Panc1 (cell line): Measurements from ENCODE around the gene PFKM. TPM values are rescaled to one million over a fixed set of nuclear protein-coding genes. Genes with fewer than 3 reads are reported as not detected.
A peak's percentile ranks its signal among the peaks of the same experiment; 100 is the strongest.

Experiments
- ATAC-seq: fragments of 200-7000 bp; cut with Tn5 transposase; 2 replicates; pipeline ENCODE4 v1.9.1; 2020; ENCODE audit warnings: mild to moderate bottlenecking, moderate library complexity
- BruUV-seq: library from RNA; stranded (reverse); fragments of 400-500 nt; replicated peaks from 2 replicates; lab custom pipeline; 2021; lab: Mats Ljungman, UMichigan
- CTCF ChIA-PET: fragments of 300-600 bp; sonication (Branson Sonifier 250); formaldehyde crosslinking; loops from one replicate; lab custom pipeline; 2022; ENCODE audit warnings: antibody characterized with exemption; lab: Charles Lee
- POLR2A ChIA-PET: fragments of 300-600 bp; sonication (Branson Sonifier 250); formaldehyde crosslinking; loops from one replicate; lab custom pipeline; 2022; ENCODE audit warnings: antibody characterized with exemption; lab: Charles Lee
- DNase-seq: peaks from one replicate; pipeline ENCODE4 v3.0.0-alpha.2; 2010; ENCODE audit warnings: low read depth, low spot score
- H3K27ac ChIP-seq: 2 replicates; pipeline ENCODE4 v1.5.1; 2011; ENCODE audit warnings: mild to moderate bottlenecking, low read length, inconsistent platforms
- H3K27me3 ChIP-seq: fragments of 200-500 bp; sonication (Bioruptor generic); 2 replicates; pipeline ENCODE4 v1.6.0; 2014; ENCODE audit warnings: low read length, inconsistent platforms; ENCODE audit not compliant: control insufficient read depth, insufficient read depth
- H3K36me3 ChIP-seq: fragments of 200-500 bp; sonication (Bioruptor generic); 2 replicates; pipeline ENCODE4 v1.5.1; 2014; ENCODE audit warnings: inconsistent platforms, mild to moderate bottlenecking, low read length, moderate library complexity; ENCODE audit not compliant: control insufficient read depth, insufficient read depth
- H3K4me1 ChIP-seq: 2 replicates; pipeline ENCODE4 v1.5.1; 2011; ENCODE audit warnings: inconsistent platforms, mild to moderate bottlenecking, low read length, moderate library complexity; ENCODE audit not compliant: control insufficient read depth, insufficient read depth
- H3K4me3 ChIP-seq, 2 experiments: 2 replicates each; pipeline ENCODE4 v1.5.1; 2011 to 2012; ENCODE audit warnings: low read depth in 2 of 2, low read length in 2 of 2, mild to moderate bottlenecking in 2 of 2, inconsistent platforms in 1 of 2, moderate library complexity in 1 of 2
- H3K9me3 ChIP-seq: fragments of 200-500 bp; sonication (Bioruptor generic); 2 replicates; pipeline ENCODE4 v1.5.1; 2014; ENCODE audit warnings: low read depth, mild to moderate bottlenecking, inconsistent platforms, low read length, moderate library complexity; ENCODE audit not compliant: control insufficient read depth, insufficient read depth
- CTCF ChIP-seq: fragments of 450-650 bp; IDR thresholded peaks from 2 replicates; pipeline ENCODE4 v1.5.1; 2017; ENCODE audit warnings: mild to moderate bottlenecking
- POLR2AphosphoS5 ChIP-seq: IDR thresholded peaks from 2 replicates; pipeline ENCODE4 v1.6.1; 2012; ENCODE audit warnings: mild to moderate bottlenecking, low read depth, low read length, moderate library complexity
- REST ChIP-seq, 2 experiments: IDR thresholded peaks; 2 replicates each; pipeline ENCODE4 v1.6.1; 2011 to 2012; ENCODE audit warnings: low read depth in 2 of 2, control low read depth in 1 of 2, low read length in 1 of 2, mild to moderate bottlenecking in 1 of 2, moderate library complexity in 1 of 2; ENCODE audit not compliant: insufficient read depth in 1 of 2
- SIN3A ChIP-seq: IDR thresholded peaks from 2 replicates; pipeline ENCODE4 v1.6.1; 2012; ENCODE audit warnings: low read depth, mild to moderate bottlenecking, low read length, moderate library complexity, borderline replicate concordance; ENCODE audit not compliant: insufficient read depth
- TCF7L2 ChIP-seq: IDR thresholded peaks from 2 replicates; pipeline ENCODE4 v1.6.1; 2011; ENCODE audit warnings: mild to moderate bottlenecking, low read depth, low read length, inconsistent platforms
- in situ Hi-C: cut with HindIII; loops from 2 replicates; pipeline ENCODE4 v1.10.0; 2016; ENCODE audit warnings: low sequenced_read_pairs, low pct_unique_long_range_greater_than_20kb
- intact Hi-C: fragments of 100-400 bp; cut with micrococcal nuclease; formaldehyde crosslinking; loops from one replicate; pipeline ENCODE4 v1.10.0; 2022; ENCODE audit not compliant: unreplicated experiment
- total RNA-seq: library from RNA; stranded (reverse); gene quantifications from one replicate; pipeline ENCODE4 v1.2.1, GENCODE V29; 2021; ENCODE audit not compliant: unreplicated experiment

Gene PFKM
- total RNA-seq, 1 experiment from 2014 or later: 56.1 TPM

- Histone ChIP-seq H3K4me1 (peaks cover 10% of the 10 kb centered on the region; the same call in 1 of the 2 replicates), H3K4me3 (peak within 1 kb of the TSS; percentile 98), H3K27ac (peak within 1 kb of the TSS; percentile 94), H3K27me3 (no peaks in the 10 kb centered on the region), H3K36me3 (no peaks in the 10 kb centered on the region; the same call in 1 of the 2 replicates), H3K9me3 (no peaks in the 10 kb centered on the region)
- ATAC-seq (peak; percentile 99), DNase-seq (peak; percentile 98)
- intact Hi-C loops: loop anchor here (10.0 kb wide), 1 partner anchor 52 kb away; the partner anchor contains the start of gene SENP1
- BruUV-seq: no TSS peak
- POLR2A ChIA-PET: interaction anchor here (0.6 to 0.7 kb wide), 2 partner anchors 414 to 929 kb away, joined by 3 to 7 read pairs; no protein-coding TSS in a partner anchor
- in situ Hi-C loops: no loop called here
- TF ChIP-seq TCF7L2 (no peak), SIN3A (peak; percentile 98), CTCF (peak; percentile 70), REST (IDR thresholded peaks at IDR 0.05; ENCODE audit: insufficient read depth in 1 of 2, low read depth in 2 of 2, low read length in 1 of 2) (no peak), POLR2AphosphoS5 (peak; percentile 65)
- CTCF ChIA-PET: interaction anchor here (0.6 kb wide), 1 partner anchor 451 kb away, joined by 10 read pairs; the partner anchor contains the start of gene RPAP3
These were observed 38.1 kb downstream of the PFKM start, which contains the start of gene ASB8 for GRCh38 chr12:48157018-48157888. TSS of gene ASB8 (minus strand) at chr12:48157515. CDS start at chr12:48153496, 4,019 bp downstream.

GRCh38 chr12:48157889-48158370 is 38.8 kb downstream of the PFKM start:
- ATAC-seq: no peak
- H3K4me3 ChIP-seq: peak overlapping the region; percentile 98
- DNase-seq: no peak
- intact Hi-C loops: loop anchor here (10.0 kb wide), 1 partner anchor 53 kb away; the partner anchor contains the start of gene SENP1
- H3K4me1 ChIP-seq: peaks cover 10% of the 10 kb centered on the region; the same call in 1 of the 2 replicates
- POLR2A ChIA-PET: no interaction called here
- H3K9me3 ChIP-seq: no peaks in the 10 kb centered on the region
- no peaks in the 10 kb centered on the region for H3K27me3 ChIP-seq
- TF ChIP-seq REST (IDR thresholded peaks at IDR 0.05; ENCODE audit: insufficient read depth in 1 of 2, low read depth in 2 of 2, low read length in 1 of 2): no peak
- no peak for TF ChIP-seq POLR2AphosphoS5
- TF ChIP-seq SIN3A: no peak
- no peak; the same call in 1 of the 2 replicates for TF ChIP-seq CTCF
- no peak for TF ChIP-seq TCF7L2
- peak overlapping the region; percentile 94 for H3K27ac ChIP-seq
- H3K36me3 ChIP-seq: no peaks in the 10 kb centered on the region; the same call in 1 of the 2 replicates
- CTCF ChIA-PET: interaction anchor here (0.6 kb wide), 1 partner anchor 452 kb away, joined by 10 read pairs; the partner anchor contains the start of gene RPAP3
- in situ Hi-C loops: no loop called here
- BruUV-seq: no TSS peak
